Forelimb muscle (tissue), 1 donor: ENCODE results near the gene SLC35E1. TPM values are rescaled to one million over a fixed set of nuclear protein-coding genes. Genes with fewer than 3 reads are reported as not detected.

Source experiments
- polyA plus RNA-seq: library from polyadenylated mRNA; unstranded; fragments of 120-200 nt; gene quantifications from one replicate; pipeline ENCODE4 v1.2.1, GENCODE V29; 2013; ENCODE audit not compliant: insufficient read length

The SLC35E1 gene
- polyA plus RNA-seq, 1 donor, result 29.9 TPM

Other genes starting within 250 kb of the SLC35E1 start
- 48.2 TPM for gene KLF2, start 247.6 kb downstream of the SLC35E1 start, polyA plus RNA-seq
- 22.2 TPM for gene EPS15L1, start 100.4 kb downstream of the SLC35E1 start, polyA plus RNA-seq
- not detected for gene CALR3, start 76.2 kb downstream of the SLC35E1 start, polyA plus RNA-seq
- 5.6 TPM for gene C19orf44, start 76.0 kb downstream of the SLC35E1 start, polyA plus RNA-seq
- gene CHERP, start 30.0 kb downstream of the SLC35E1 start, polyA plus RNA-seq, result 31.7 TPM
- 5.7 TPM for gene MED26, start 55.8 kb upstream of the SLC35E1 start, polyA plus RNA-seq
- gene SMIM7, start 87.7 kb upstream of the SLC35E1 start, polyA plus RNA-seq, result 46.3 TPM
- gene TMEM38A, start 88.7 kb upstream of the SLC35E1 start, polyA plus RNA-seq, result 127 TPM
- gene NWD1, start 147.4 kb upstream of the SLC35E1 start, polyA plus RNA-seq, result 0.10 TPM